GM21619 (cell line): ENCODE data around the gene ZIC4.

Experiments used
- ATAC-seq: cut with Tn5 transposase; IDR thresholded peaks from one replicate; pipeline ENCODE4 v1.9.1; 2021; ENCODE audit not compliant: unreplicated experiment

Gene ZIC4

GRCh38 chr3:147418371-147418781, 12.0 kb upstream of the ZIC4 start:
- ATAC-seq, result no peak

- no peak for ATAC-seq
Observed at GRCh38 chr3:147417551-147418295, 11.4 kb upstream of the ZIC4 start.

GRCh38 chr3:147416931-147417330, 10.6 kb upstream of the ZIC4 start:
- no peak for ATAC-seq

- no peak for ATAC-seq
Observed at GRCh38 chr3:147415874-147416273, 9.5 kb upstream of the ZIC4 start.

GRCh38 chr3:147415286-147415685, 8.9 kb upstream of the ZIC4 start:
- no peak for ATAC-seq

- no peak for ATAC-seq
Observed at GRCh38 chr3:147414390-147415138, 8.2 kb upstream of the ZIC4 start.

GRCh38 chr3:147413686-147414389, 7.5 kb upstream of the ZIC4 start:
- no peak for ATAC-seq

- no peak for ATAC-seq
Observed at GRCh38 chr3:147412917-147413685, 6.8 kb upstream of the ZIC4 start.

- no peak for ATAC-seq
Observed at GRCh38 chr3:147412261-147412916, 6.0 kb upstream of the ZIC4 start.

- no peak for ATAC-seq
Observed at GRCh38 chr3:147411815-147412241, 5.5 kb upstream of the ZIC4 start.

- no peak for ATAC-seq
Observed at GRCh38 chr3:147411238-147411814, 5.0 kb upstream of the ZIC4 start.

- ATAC-seq, result no peak
Observed at GRCh38 chr3:147410526-147411237, 4.3 kb upstream of the ZIC4 start.

- no peak for ATAC-seq
Observed at GRCh38 chr3:147410116-147410525, 3.8 kb upstream of the ZIC4 start.

- ATAC-seq, result no peak
Observed at GRCh38 chr3:147409143-147410115, 3.1 kb upstream of the ZIC4 start, which contains the start of gene ZIC1. TSS of gene ZIC1 (plus strand) at chr3:147409365. CDS start at chr3:147410113, 748 bp downstream.

GRCh38 chr3:147408188-147409100, 2.1 kb upstream of the ZIC4 start:
- ATAC-seq, result no peak

- ATAC-seq, result no peak
Observed at GRCh38 chr3:147407498-147408187, 1.3 kb upstream of the ZIC4 start.

- ATAC-seq, result no peak
Observed at GRCh38 chr3:147407114-147407497, 763 bp upstream of the ZIC4 start.
